GM12874 (cell line): ENCODE measurements around the gene IL18RAP.

Experiments
- CTCF ChIP-seq: IDR thresholded peaks from 2 replicates; pipeline ENCODE4 v1.5.1; 2011; ENCODE audit warnings: low read depth, mild to moderate bottlenecking, control low read depth, low read length, moderate library complexity; ENCODE audit not compliant: insufficient read depth

IL18RAP gene

GRCh38 chr2:102434655-102435381 is 11.9 kb downstream of the IL18RAP start:
- TF ChIP-seq CTCF = no peak

- TF ChIP-seq CTCF = no peak
Measured at GRCh38 chr2:102435741-102436140, 12.8 kb downstream of the IL18RAP start.

- TF ChIP-seq CTCF = no peak
Measured at GRCh38 chr2:102436323-102436722, 13.4 kb downstream of the IL18RAP start.

- no peak for TF ChIP-seq CTCF
Measured at GRCh38 chr2:102437122-102437521, 14.2 kb downstream of the IL18RAP start.

GRCh38 chr2:102438111-102438510 is 15.2 kb downstream of the IL18RAP start:
- TF ChIP-seq CTCF = no peak

GRCh38 chr2:102438578-102438977 is 15.6 kb downstream of the IL18RAP start:
- TF ChIP-seq CTCF = no peak

- TF ChIP-seq CTCF = no peak
Measured at GRCh38 chr2:102439065-102439695, 16.2 kb downstream of the IL18RAP start.
